CD4-positive, alpha-beta T cell (primary cell): ENCODE results near the gene SYT2. TPM values are rescaled to one million over a fixed set of nuclear protein-coding genes. Genes with fewer than 3 reads are reported as not detected.

ENCODE experiments used
- ATAC-seq: fragments of 200-7000 bp; cut with Tn5 transposase; one replicate; pipeline ENCODE4 v1.10.0; 2022; ENCODE audit warnings: mild to moderate bottlenecking; ENCODE audit not compliant: poor library complexity
- CTCF ChIA-PET: fragments of 350-600 bp; sonication (Branson Sonifier 250); formaldehyde crosslinking; loops from one replicate; lab custom pipeline; 2021; ENCODE audit warnings: antibody characterized with exemption, inconsistent platforms; lab: Charles Lee
- POLR2A ChIA-PET: fragments of 350-600 bp; sonication (Branson Sonifier 250); formaldehyde crosslinking; loops from one replicate; lab custom pipeline; 2021; ENCODE audit warnings: antibody characterized with exemption, inconsistent platforms; lab: Charles Lee
- DNase-seq, 14 experiments: peaks; one replicate each; pipeline ENCODE4 v3.0.0-alpha.2; 2013 to 2020; ENCODE audit warnings: mixed read lengths in 2 of 14
- H3K27ac ChIP-seq, 2 donors: one replicate each; pipeline versions ENCODE4 v1.5.1 to v1.7.0; 2013; ENCODE audit warnings: low read length in 2 of 2, low read depth in 1 of 2, mild to moderate bottlenecking in 1 of 2
- H3K27me3 ChIP-seq, 2 experiments: 1 replicate in 1 of 2; 2 replicates in 1 of 2; pipeline versions ENCODE4 v1.6.1 to v1.7.0; 2013; ENCODE audit warnings: low read length in 2 of 2, control low read depth in 1 of 2, mild to moderate bottlenecking in 1 of 2, moderate library complexity in 1 of 2; ENCODE audit not compliant: insufficient read depth in 2 of 2, control insufficient read depth in 1 of 2
- H3K36me3 ChIP-seq: one replicate; pipeline ENCODE4 v1.6.1; 2013; ENCODE audit warnings: low read length, control low read depth; ENCODE audit not compliant: insufficient read depth
- H3K4me1 ChIP-seq: one replicate; pipeline ENCODE4 v1.6.1; 2013; ENCODE audit warnings: low read length, control low read depth; ENCODE audit not compliant: insufficient read depth
- H3K4me3 ChIP-seq: one replicate; pipeline ENCODE4 v1.5.1; 2013; ENCODE audit warnings: mild to moderate bottlenecking, low read length, moderate library complexity
- H3K9me3 ChIP-seq, 2 experiments: 1 replicate in 1 of 2; 2 replicates in 1 of 2; pipeline versions ENCODE4 v1.6.1 to v1.7.0; 2013; ENCODE audit warnings: low read length in 2 of 2, mild to moderate bottlenecking in 2 of 2, control low read depth in 1 of 2, moderate library complexity in 1 of 2; ENCODE audit not compliant: control insufficient read depth in 1 of 2, insufficient read depth in 1 of 2
- H3K27ac Mint-ChIP-seq: one replicate; pipeline ENCODE4 v1.8.0; 2020; ENCODE audit warnings: mixed read lengths
- H3K27me3 Mint-ChIP-seq: one replicate; pipeline ENCODE4 v1.8.0; 2021; ENCODE audit warnings: mixed read lengths
- H3K36me3 Mint-ChIP-seq: one replicate; pipeline ENCODE4 v1.8.0; 2021; ENCODE audit warnings: low read depth, mixed read lengths
- H3K4me1 Mint-ChIP-seq: one replicate; pipeline ENCODE4 v1.8.0; 2021; ENCODE audit warnings: low read depth, mixed read lengths
- H3K4me3 Mint-ChIP-seq: one replicate; pipeline ENCODE4 v1.8.0; 2020; ENCODE audit warnings: mild to moderate bottlenecking, mixed read lengths
- H3K9me3 Mint-ChIP-seq: one replicate; pipeline ENCODE4 v1.8.0; 2020; ENCODE audit warnings: mixed read lengths
- CTCF ChIP-seq: fragments of 200-600 bp; IDR thresholded peaks from one replicate; pipeline ENCODE4 v1.8.0; 2022; ENCODE audit warnings: antibody characterized with exemption, mild to moderate bottlenecking
- intact Hi-C, 2 experiments: fragments of 100-400 bp; cut with DNase I in 1 of 2; cut with micrococcal nuclease in 1 of 2; formaldehyde crosslinking; loops; one replicate each; pipeline versions ENCODE4 v1.15.1 to v1.9.0; 2023 to 2025; cut with DNase I, micrococcal nuclease
- total RNA-seq, 174 experiments: library from RNA in 2 of 174; stranded (reverse) in 2 of 174; gene quantifications; one replicate each; pipeline ENCODE4 v1.2.3 and lab custom pipeline; 2021 to 2026

The SYT2 gene
- total RNA-seq, 2 experiments from 2014 or later = not detected

GRCh38 chr1:202659541-202659940, 50.7 kb downstream of the SYT2 start:
- H3K4me3 Mint-ChIP-seq = no peak overlapping the region

DNA sequence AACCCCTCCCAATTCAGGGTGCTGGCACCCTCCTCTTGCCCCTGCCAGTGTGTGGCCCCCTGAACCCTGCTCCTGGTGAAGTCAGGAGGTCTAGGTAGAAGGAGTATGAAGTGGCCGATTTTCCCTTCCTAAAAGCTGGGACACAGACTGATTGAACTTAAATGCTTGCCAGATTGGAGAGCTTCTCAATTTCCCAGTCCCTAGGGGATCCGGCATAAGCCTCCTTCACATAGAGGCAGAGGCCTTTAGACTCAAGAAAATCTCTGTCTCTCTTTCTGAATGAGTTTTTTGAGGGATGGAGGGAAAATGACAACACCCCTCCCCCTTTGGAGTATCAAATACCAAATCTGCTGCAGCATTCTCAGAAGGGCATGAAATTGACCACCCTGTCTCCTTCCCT, 51.5 kb downstream of the SYT2 start:
- Histone ChIP-seq H3K9me3 (no peaks in the 10 kb centered on the region), H3K27ac (no peak overlapping the region), H3K27me3 (peaks cover 13 to 14% of the 10 kb centered on the region in 2 experiments), H3K4me3 (no peak overlapping the region), H3K36me3 (no peaks in the 10 kb centered on the region), H3K4me1 (no peaks in the 10 kb centered on the region)
- Mint-ChIP-seq H3K36me3 (no peaks in the 10 kb centered on the region), H3K9me3 (no peaks in the 10 kb centered on the region), H3K4me3 (no peak overlapping the region), H3K4me1 (no peaks in the 10 kb centered on the region), H3K27me3 (peaks cover 67% of the 10 kb centered on the region), H3K27ac (no peak overlapping the region)
- ChIA-PET CTCF (no interaction called here), POLR2A (no interaction called here)
- no peak for TF ChIP-seq CTCF
- intact Hi-C loops = no loop called here
- no peak for DNase-seq
- ATAC-seq = no peak

More at GRCh38 chr1:202659541-202659940, 50.7 kb downstream of the SYT2 start:
- Mint-ChIP-seq H3K4me1 (no peaks in the 10 kb centered on the region), H3K27ac (no peak overlapping the region), H3K9me3 (no peaks in the 10 kb centered on the region), H3K27me3 (peaks cover 69% of the 10 kb centered on the region), H3K36me3 (no peaks in the 10 kb centered on the region)
- CTCF ChIA-PET = no interaction called here
- H3K4me3 ChIP-seq = no peak overlapping the region
- POLR2A ChIA-PET = no interaction called here
- no peaks in the 10 kb centered on the region for H3K4me1 ChIP-seq
- peaks cover 14 to 15% of the 10 kb centered on the region in 2 experiments for H3K27me3 ChIP-seq
- intact Hi-C loops = no loop called here
- H3K27ac ChIP-seq = no peak overlapping the region
- H3K36me3 ChIP-seq = no peaks in the 10 kb centered on the region
- DNase-seq (no peak), ATAC-seq (no peak)
- TF ChIP-seq CTCF = no peak
- no peaks in the 10 kb centered on the region for H3K9me3 ChIP-seq

DNA sequence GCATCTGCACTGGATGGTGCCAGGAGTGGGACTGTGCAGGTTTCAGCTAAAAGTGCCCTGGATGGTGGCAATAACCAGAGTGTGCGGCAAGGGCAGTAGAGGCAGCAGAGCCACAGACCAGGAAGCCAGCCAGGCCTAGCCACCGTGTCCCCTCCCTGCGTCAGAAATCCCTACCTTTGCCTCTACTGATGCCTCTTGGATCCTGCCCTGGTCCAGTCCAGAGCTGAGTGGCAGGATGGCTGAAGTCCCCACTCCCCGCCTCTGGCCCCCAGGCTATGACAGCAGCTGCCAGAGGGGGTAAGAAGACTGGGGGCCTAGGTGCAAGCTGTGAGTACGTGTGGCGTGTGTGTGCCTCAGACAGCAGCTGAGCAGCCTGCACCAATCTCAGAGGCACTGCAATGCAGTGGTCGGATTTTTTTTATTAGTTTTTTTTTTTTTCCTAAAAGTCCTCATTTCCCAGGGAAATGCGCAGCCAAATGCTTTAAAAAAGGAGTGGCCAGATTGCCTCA, 51.9 kb downstream of the SYT2 start:
- ATAC-seq = no peak
- Histone ChIP-seq H3K4me3 (no peak overlapping the region), H3K36me3 (no peaks in the 10 kb centered on the region), H3K9me3 (no peaks in the 10 kb centered on the region), H3K27ac (no peak overlapping the region), H3K27me3 (peaks cover 9 to 14% of the 10 kb centered on the region in 2 experiments), H3K4me1 (no peaks in the 10 kb centered on the region)
- H3K27ac Mint-ChIP-seq = no peak overlapping the region
- no peak for TF ChIP-seq CTCF
- ChIA-PET POLR2A (no interaction called here), CTCF (no interaction called here)
- DNase-seq = no peak
- H3K4me1 Mint-ChIP-seq = no peaks in the 10 kb centered on the region
- H3K9me3 Mint-ChIP-seq = no peaks in the 10 kb centered on the region
- peaks cover 63% of the 10 kb centered on the region for H3K27me3 Mint-ChIP-seq
- intact Hi-C loops = no loop called here
- no peak overlapping the region for H3K4me3 Mint-ChIP-seq
- no peaks in the 10 kb centered on the region for H3K36me3 Mint-ChIP-seq
